Stimulated activated CD4-positive, alpha-beta T cell treated with anti-CD3 and anti-CD28 coated beads, Interleukin-4, amount 100 ng/mL, for 48 hours (primary cell): ENCODE results near the gene RTN4.

Source experiments
- DNase-seq, 2 donors: peaks; one replicate each; pipeline ENCODE4 v3.0.0-alpha.2; 2020; ENCODE audit warnings: low read depth in 2 of 2

The RTN4 gene

DNA sequence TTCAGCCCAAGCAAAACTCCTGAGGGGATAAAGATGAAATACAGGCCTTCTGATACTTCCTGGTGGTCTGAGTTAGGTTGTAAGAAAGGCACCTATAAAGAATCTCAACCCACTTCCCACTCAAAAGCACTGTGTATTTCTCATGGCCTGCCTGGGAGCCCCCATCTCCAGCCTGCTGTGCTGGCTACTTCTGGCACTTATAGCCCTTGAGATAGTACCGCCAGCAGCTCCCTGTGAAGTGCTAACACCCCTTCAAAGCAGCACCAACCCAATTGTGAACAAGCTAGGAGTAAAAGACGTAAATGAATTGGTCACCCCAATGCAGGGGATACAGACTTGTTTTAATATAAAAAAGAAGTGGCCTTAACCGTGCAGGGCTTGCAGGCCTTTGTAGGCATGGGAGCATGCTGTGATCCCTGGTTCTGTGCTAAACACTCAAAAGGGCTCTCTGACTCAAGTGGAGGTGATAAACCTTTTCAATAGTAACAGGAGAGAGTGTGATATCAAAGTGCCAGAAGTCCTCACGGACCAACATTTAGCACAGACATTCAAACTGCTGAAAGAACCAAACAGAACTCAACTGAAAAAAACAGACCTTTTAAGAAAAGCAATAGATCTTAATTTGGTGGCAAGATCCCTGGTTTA is 80.8 kb downstream of the RTN4 start:
- DNase-seq = no peak

DNA sequence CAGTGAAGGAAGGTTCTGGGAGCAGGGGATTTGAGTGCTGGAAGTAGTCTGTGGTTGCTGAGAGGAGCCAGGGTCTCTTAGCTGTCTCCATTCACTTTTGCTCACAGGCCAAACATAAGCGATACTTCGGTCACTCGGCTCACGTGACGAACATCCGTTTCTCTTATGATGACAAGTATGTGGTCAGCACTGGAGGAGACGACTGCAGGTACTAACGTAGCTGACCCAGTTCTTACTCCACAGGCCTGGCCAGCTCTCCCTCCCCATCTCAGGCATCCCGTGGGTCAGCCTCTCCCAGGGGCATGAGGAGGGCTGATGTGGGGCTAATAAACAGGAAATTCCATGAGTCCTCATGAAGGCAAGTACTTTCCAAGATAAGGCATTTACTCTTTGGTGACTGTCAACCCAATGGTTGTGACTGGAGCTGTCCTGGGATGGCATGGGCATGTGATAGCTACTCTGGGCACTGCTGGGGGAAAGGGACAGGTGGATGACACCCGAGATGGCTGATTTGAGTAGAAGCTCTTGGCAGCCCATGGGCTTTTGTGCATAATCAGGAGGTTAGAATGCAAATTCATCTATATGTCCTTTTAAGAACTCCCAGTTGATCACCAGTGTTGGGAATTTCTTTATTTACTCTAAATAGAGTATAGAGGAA is 81.6 kb downstream of the RTN4 start:
- no peak for DNase-seq

DNA sequence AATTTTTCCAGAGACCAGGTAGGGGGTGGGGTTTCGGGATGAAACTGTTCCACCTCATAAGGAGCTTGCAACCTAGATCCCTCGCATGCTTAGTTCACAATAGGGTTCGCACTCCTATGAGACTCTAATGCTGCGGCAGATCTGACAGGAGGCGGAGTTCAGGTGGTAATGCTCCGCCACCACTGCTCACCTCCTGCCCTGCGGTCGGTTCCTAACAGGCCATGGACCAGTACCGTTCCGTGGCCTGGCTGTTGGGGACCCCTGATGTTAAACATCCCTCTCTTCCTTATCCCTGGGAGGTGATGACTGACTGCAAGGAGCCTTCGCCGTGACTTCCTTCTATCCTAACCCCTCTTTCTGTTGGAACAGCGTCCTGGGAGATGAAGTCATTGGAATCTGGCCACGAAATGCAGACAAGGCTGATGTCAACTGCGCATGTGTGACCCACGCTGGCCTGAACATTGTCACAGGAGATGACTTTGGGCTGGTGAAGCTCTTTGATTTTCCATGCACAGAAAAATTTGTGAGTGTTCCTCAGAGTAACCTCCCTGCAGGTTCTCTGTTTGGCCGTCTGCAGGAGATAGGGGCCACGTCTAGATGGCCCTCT is 82.4 kb downstream of the RTN4 start:
- no peak for DNase-seq

DNA sequence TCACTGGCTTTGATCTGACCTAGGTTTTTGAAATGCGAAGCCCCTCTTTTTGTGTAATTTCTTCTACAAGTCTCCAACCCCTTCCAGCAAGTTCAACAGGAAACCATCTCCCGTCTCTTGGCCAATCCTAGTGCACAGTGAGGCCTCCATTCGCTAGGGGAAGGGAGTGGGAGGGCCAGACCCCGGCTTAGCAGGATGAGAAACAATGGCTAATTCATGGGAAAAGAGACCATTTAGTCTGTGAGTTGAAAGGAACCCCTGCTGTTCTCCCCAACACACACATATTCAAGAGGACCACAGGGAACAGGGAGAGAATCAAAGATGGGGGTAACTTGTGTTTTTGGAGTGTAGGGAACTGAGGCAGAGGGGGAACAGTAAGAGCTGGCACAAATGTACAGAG is 83.0 kb downstream of the RTN4 start:
- DNase-seq = no peak

DNA sequence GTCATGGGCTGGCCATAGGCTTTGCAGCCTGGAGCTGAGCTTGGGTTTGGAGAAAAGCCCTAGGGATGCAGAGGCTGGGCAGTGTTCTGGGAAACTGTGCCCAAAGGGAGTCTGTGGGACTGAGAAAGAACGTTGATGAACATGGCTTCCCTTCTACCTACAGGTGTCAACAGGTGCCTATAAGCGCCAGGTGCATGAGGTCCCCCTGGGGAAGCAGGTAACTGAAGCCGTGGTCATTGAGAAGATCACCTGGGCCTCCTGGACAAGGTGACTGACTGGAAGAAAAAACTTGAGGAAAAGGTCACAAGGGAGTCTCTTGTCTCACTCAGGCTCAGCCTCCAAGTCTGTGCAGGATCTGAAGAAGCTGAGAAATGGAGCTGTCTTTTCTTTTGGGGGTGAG is 83.4 kb downstream of the RTN4 start:
- DNase-seq = no peak

DNA sequence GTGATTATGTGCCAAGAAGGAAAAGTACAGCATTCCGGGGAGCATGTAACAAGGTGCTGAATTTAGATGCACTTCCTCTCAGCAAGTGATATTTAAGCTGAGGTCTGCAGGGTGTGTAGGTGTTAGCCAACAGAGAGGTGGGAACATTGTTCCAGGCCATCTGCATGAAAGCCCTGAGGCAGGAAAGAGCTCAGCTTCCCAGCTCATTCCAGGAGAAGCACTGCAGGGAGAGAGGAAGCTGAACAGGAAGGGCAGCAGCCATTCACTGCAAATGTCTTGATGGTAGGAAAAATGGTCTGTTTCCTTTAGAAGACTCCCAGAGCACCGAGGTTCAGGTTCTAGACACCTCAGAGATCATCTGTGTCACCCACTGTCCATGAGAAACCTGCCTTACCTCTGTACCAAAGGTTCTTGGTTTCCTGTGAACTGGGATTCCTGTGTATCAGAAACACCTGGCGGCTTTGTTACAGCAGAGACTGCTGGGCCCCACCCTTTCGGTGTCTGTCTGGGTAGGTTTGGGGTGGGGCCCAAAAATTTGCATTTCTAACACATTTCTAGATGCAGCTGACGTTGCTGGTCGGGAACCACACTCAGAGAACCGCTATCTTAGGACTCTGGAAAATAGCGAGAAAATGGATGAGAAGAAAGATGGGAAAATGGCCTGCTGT is 84.0 kb downstream of the RTN4 start:
- no peak for DNase-seq

DNA sequence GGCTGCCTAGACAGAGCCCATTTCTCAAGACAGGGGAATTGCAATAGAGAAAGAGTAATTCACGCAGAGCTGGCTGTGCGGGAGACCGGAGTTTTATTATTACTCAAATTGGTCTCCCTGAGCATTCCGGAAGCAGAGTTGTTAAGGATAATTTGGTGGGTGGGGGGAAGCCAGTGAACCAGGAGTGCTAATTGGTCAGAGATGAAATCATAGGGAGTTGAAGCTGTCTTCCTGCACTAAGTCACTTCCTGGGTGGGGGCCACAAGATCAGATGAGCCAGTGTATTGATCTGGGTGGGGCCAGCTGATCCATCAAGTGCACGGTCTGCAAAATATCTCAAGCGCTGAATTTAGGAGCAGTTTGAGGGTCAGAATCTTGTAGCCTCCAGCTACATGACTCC is 84.8 kb downstream of the RTN4 start:
- no peak for DNase-seq

DNA sequence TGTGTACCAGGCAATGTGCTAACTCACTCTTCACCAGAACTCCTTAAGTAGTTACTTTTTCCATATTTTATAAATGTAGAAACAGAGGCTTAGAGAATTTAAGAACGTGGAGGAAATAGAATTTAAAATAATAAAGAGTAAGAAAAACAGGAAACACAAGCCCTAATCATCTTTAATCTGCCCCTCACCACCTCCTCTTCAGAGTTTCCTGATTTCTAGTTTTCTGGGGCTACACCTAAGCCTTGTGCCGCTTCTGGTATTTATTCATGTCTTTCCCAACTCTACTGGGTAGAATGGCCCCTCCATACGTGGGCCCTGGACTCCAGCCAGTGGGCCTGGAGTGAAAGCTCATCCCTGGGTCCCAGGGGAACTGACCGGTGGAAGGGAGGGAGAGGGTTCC is 85.4 kb downstream of the RTN4 start:
- no peak for DNase-seq

DNA sequence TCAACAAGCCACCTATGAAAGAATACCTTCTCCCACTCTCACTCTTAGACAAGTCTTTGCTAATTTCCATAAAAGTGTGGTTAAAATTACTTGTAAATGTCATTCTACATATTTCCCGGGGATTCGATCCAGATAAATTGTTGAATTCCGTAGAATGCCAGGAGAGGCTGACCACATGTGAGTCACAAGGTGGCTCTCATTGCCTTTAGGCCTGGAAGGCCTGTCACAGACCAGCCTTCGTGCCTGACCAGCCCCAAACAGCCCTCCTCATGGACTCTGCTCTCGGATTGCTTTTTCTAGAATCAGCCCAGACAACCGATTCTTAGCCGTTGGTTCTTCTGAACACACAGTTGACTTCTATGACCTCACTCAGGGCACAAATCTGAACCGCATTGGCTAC is 86.0 kb downstream of the RTN4 start:
- no peak for DNase-seq

DNA sequence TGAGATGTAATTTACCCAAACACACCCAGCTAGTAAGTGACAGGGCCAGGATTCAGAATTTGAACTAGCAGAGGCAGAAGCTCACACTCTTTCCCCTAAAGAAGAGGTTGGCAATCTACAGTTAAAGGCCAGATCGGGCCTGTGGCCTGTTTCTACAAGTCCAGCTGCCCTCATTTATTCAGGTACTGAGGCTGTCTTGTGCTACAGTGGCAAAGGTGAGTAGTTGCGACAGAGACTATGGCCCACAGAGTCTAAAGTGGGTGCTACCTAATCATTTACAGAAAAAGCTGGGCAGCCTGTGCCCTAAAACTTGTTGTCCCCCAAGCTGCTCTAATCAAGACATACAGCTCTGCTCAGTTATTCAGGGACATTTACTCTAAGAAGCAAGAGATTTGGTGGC is 86.8 kb downstream of the RTN4 start:
- no peak for DNase-seq

DNA sequence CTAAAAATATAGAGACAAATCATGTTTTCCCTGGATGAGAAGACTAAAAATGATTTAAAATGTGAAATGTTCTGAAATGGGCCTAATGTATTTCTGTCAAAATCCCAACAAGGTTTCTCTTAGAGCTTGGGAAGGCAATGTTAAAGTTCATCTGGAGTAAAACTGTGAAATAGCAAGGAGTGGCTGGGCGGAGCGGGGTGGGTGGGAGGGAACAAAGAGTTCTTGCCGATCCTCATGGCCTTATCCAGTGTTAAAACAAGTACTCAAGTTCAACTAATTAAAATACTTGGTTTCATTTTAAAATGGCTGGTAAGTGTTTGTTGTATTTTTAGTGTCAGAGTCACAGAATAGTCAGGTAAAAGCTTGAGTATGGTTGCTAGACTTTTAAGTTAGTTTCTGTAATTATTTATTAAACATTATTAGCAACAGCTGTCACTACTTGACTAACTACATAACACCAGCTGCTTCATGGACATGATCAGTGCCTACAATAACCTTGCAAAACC is 87.3 kb downstream of the RTN4 start:
- DNase-seq = no peak

DNA sequence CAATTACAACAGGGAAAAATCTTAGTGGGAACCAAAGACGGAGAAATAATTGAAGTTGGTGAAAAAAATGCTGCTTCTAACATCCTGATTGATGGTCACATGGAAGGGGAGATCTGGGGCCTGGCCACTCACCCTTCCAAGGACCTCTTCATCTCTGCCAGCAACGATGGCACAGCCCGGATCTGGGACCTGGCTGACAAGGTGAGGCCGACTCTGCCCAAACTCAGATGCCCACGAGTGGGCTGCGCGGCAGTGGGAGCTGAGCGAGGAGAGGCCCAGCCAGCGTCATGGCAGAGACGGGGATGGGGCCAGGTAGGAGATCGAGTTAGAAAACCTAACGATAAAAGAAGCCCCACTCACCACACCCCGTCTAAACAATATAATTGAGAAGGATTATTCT is 87.7 kb downstream of the RTN4 start:
- no peak for DNase-seq

DNA sequence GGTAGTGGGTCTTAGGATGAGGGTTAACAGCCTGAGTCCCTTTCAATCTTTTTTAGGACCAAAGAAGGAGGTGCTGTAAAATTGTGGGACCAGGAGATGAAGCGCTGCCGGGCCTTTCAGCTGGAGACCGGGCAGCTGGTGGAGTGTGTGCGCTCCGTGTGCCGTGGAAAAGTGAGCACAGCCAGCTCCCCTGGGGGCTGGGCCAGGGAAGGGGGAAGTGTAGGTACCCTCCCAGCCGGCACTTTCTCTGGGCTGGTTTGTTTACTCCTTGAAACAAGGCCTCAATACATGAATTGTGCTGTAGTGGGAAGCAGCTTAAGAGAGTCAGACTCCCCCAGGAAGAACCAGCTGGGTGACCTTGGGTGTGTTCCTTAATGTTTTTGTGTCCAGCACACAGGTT is 90.1 kb downstream of the RTN4 start:
- no peak for DNase-seq

DNA sequence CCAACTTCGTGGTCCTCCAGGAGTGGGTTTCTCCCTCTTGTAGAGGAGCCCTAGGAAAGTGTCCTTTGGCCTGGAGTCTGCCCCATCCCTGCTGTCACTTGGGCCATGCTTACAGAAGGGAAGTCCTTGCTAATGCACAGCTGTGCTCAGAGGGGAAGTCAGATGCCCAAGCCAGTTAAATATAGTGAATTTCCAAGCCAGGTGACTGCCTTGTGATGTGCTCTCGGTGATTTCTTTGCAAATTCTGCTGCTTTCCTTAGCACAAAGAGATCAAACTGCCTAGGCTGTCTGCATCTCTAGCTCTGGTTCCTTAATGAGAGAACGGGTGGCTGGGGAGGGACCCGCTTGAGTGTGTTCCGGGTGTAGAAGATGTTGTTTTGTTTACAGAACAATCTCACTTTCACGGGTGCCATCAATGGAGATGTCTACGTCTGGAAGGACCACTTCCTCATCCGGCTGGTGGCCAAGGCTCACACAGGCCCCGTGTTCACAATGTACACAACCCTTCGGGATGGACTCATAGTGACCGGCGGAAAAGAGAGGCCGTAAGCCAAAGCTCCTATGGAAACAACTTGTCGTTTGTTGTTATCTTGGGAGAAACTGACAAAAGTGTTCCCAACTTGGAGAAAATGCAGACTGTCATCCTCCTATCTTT is 91.4 kb downstream of the RTN4 start:
- no peak for DNase-seq

DNA sequence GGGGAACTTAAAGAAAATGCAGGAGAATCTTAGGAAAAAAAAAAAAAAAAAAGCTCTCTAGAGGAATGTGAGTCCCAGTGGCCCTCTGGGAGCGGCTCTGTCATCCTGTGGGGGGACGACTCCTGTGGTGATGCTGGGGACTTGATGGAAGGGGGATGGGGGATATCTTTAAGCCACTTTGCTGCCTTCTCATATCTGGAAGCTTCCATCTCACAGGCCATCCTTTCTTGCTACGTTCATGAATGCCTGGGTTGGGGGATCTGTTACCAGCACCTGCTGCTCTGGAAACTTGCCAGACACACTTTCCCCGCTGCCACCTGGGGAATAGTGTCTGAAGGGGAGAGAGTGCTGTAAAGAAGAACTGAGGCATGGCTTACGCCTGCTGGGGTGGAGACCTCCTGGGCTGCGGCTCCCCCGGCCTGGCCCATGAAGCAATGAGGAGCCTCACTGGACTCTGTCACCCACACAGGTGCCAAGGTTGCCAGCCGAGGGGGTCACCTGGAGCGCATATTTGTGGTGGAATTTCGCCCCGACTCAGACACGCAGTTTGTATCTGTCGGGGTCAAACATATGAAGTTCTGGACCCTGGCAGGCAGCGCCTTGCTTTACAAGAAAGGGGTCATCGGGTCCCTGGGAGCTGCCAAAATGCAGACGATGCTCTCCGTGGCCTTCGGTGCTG is 92.8 kb downstream of the RTN4 start:
- DNase-seq = no peak

DNA sequence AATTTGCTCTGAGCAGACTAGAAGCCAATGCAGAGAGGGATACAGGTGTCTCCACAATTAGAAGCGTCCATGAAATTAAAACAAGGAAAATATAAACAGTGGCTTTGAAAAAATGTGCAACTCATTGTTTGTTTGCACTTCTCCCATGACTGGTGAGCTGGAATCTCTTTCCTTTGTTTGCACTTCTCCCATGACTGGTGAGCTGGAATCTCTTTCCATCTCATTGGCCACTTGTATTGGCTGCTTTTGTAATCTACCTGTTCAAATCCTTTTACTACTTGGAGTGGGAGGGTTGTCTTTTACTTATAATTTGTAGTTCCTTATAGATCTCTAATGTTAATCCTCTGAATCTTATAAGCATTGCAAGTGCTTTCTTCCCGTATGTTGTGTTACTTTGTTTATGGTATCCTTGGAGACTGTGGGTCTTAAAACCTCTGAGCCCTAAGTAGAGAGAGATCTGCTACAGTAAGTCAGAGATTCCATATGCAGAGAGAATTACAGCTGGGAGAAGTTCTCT is 94.1 kb downstream of the RTN4 start:
- no peak for DNase-seq

DNA sequence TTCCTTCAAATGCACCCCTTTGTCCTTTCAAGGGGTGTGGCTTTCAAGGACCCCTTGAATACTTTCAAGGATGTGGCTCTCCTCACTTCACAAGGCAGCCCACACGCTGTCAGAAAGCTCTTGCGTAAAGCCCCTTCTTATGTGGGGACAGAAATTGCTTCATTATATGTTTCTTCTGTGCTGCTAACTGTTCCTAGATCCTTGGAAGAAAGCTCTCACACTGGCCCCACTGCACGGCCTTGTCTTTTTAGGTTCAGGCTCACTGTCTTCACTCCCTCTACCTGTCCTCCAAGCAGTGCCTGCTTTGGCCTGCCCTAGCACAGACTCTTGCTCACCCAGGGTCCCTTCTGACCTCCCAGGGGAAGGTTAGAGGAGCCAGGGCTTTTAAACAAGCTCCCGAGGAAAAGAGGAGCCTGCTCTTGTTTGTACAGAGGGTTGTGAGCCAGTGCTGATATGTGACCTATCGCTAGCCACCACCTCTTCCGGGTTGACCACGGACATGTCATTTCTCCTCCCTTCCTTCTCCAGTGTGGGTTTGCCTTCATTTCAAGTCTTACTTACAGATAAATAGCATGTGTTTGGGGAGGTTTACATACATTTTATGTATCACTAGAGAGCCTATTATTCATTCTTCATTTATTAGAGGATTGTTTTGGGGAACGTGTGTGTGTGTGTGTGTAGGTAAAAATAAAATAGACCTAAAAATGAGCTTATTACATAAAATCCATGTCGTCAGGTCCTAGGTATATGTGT is 94.7 kb downstream of the RTN4 start:
- no peak for DNase-seq

DNA sequence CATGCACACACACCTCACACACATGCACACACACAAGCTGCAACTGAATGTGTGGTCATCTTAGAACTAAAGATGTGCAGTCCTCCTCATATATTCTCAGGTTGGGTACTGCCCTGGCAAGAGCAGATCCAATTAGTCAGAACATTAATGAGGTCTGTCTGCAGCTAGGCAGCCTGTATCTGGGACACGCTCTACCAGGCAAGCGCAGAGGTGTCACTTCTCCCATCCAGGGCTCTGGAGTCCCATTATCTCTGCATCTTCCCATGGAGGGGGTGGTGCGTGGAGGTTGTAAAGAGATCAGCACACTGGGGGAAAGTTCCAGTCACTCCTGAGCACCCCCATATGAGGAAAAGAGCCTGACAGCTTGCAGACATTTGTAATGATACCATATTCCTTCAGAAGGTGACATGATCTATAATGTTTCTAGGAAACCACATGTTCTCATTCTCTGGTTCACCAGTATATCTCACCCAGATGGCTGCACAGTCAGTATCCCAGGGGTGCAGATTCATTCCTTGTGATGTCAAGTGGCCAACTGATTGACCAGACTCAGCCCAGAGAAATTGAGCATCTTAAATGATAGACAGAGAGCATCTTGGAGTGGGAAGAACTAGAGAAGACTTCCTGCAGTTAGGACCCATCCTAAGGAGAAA is 95.4 kb downstream of the RTN4 start:
- no peak for DNase-seq

DNA sequence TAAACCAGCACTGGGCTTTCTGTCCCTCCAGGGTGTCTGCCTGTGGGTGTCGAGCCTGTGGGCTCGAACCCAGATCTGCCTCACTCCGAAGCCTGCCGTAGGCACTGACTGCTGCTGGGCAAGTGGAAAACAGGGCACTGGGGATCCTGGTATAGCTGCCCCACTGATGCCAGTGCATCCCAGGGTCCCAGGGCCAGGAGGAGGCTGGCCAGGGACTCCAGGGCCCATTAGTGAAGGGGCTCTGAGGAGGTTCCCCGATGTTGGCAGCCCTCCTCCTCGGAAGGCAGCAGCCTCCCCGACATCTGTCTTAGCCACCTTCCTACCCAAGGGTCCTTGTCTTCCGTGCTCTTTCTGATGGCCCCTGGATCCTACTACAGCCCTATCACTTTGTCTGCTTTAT is 96.1 kb downstream of the RTN4 start:
- no peak for DNase-seq

DNA sequence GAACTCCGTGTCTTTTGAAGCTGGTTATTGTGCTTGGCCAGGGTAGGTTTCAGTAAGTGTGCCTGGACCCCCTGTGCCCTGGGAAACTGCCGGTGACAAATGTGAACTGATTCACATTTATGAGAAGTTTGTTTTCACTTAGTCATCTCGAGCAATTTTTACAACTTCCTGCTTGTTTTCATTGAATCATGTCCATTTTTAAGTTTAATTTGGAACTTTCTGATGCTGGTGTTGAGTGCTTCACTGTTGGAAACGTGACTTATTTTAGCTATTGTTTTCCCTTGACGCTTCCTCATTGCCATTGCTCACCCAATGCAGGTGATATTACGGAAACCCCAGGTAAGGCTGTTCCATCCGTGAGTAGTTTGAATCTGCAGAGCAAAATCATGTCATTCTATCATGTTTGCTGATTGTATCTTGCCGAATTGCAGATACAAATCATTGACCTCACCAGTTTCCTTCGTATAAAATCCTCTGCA is 97.2 kb downstream of the RTN4 start:
- DNase-seq = no peak
